ENCODE data around the gene CD79B. TPM values are rescaled to one million over a fixed set of nuclear protein-coding genes. Genes with fewer than 3 reads are reported as not detected.

Gene CD79B
- total RNA-seq, 1 experiment from 2014 or later = not detected

- in situ Hi-C loops (cut with HindIII; ENCODE audit: low pct_unique_long_range_greater_than_20kb, low sequenced_read_pairs) = no loop called here
- no peaks in the 10 kb centered on the region for H3K36me3 ChIP-seq (ENCODE audit: control insufficient read depth, insufficient read depth, low read length)
- H3K27me3 ChIP-seq (ENCODE audit: control insufficient read depth, insufficient read depth, low read length) = no peaks in the 10 kb centered on the region
- no peak for TF ChIP-seq POLR2AphosphoS5 (IDR thresholded peaks at IDR 0.05; ENCODE audit: low read depth, low read length)
- TF ChIP-seq CTCF (IDR thresholded peaks at IDR 0.05) = no peak
- no peak for TF ChIP-seq REST (IDR thresholded peaks at IDR 0.05; ENCODE audit: insufficient read depth in 1 of 2, low read depth in 2 of 2, low read length in 1 of 2)
- TF ChIP-seq SIN3A (IDR thresholded peaks at IDR 0.05; ENCODE audit: borderline replicate concordance, insufficient read depth, low read depth, low read length) = no peak
- TF ChIP-seq TCF7L2 (IDR thresholded peaks at IDR 0.05; ENCODE audit: low read depth, low read length) = no peak
- H3K4me3 ChIP-seq (ENCODE audit: low read depth in 2 of 2, low read length in 2 of 2) = no peak overlapping the region
- ChIA-PET POLR2A (no interaction called here), CTCF (interaction anchor here (1.4 kb wide), 1 partner anchor 13 kb away, joined by 12 read pairs; no protein-coding TSS in a partner anchor)
- ATAC-seq (no peak), DNase-seq (ENCODE audit: low read depth, low spot score) (no peak)
- H3K27ac ChIP-seq (ENCODE audit: low read length) = no peak overlapping the region
- intact Hi-C loops (cut with micrococcal nuclease; ENCODE audit: unreplicated experiment) = no loop called here
- BruUV-seq (replicated peaks) = no TSS peak
- no peaks in the 10 kb centered on the region for H3K9me3 ChIP-seq (ENCODE audit: control insufficient read depth, insufficient read depth, low read depth, low read length)
- no peaks in the 10 kb centered on the region for H3K4me1 ChIP-seq (ENCODE audit: control insufficient read depth, insufficient read depth, low read length)
These were observed 30.2 kb upstream of the CD79B start for GRCh38 chr17:63962298-63962744.

- H3K36me3 ChIP-seq (ENCODE audit: control insufficient read depth, insufficient read depth, low read length) = no peaks in the 10 kb centered on the region
These were observed 29.5 kb upstream of the CD79B start for GRCh38 chr17:63961355-63962212.

More at GRCh38 chr17:63961355-63962212, 29.5 kb upstream of the CD79B start:
- intact Hi-C loops (cut with micrococcal nuclease; ENCODE audit: unreplicated experiment) = no loop called here
- ChIA-PET POLR2A (interaction anchor here (0.6 kb wide), 1 partner anchor 59 kb away, joined by 3 read pairs; no protein-coding TSS in a partner anchor), CTCF (interaction anchor here (1.4 kb wide), 1 partner anchor 13 kb away, joined by 12 read pairs; no protein-coding TSS in a partner anchor)
- ATAC-seq (peak; percentile 64), DNase-seq (ENCODE audit: low read depth, low spot score) (no peak)
- Histone ChIP-seq H3K27ac (ENCODE audit: low read length) (no peak overlapping the region), H3K4me3 (ENCODE audit: low read depth in 2 of 2, low read length in 2 of 2) (no peak overlapping the region), H3K4me1 (ENCODE audit: control insufficient read depth, insufficient read depth, low read length) (no peaks in the 10 kb centered on the region), H3K27me3 (ENCODE audit: control insufficient read depth, insufficient read depth, low read length) (no peaks in the 10 kb centered on the region), H3K9me3 (ENCODE audit: control insufficient read depth, insufficient read depth, low read depth, low read length) (no peaks in the 10 kb centered on the region)
- BruUV-seq (replicated peaks) = no TSS peak
- in situ Hi-C loops (cut with HindIII; ENCODE audit: low pct_unique_long_range_greater_than_20kb, low sequenced_read_pairs) = no loop called here
- TF ChIP-seq REST (IDR thresholded peaks at IDR 0.05; ENCODE audit: insufficient read depth in 1 of 2, low read depth in 2 of 2, low read length in 1 of 2) = no peak
